ENCODE data around the gene TNNC2. TPM values are rescaled to one million over a fixed set of nuclear protein-coding genes. Genes with fewer than 3 reads are reported as not detected.
"Not testable (repeated sequence)": the region's sequence is repeated elsewhere in the genome, so short reads cannot be mapped to it uniquely, and the experiment has no call there.

The TNNC2 gene
- under 1 TPM in 1 of 4 donors, not detected in 3; 0.46 TPM for total RNA-seq
- polyA plus RNA-seq: 0.77 TPM
- long read RNA-seq, donor 1: 0 reads
- long read RNA-seq, donor 2, partial matches to known transcripts: 1 of 1 reads
- long read RNA-seq, donor 2, other reads (novel, unspliced or antisense): 0 of 1 reads
- long read RNA-seq, donor 3: 0 reads
- long read RNA-seq, donor 4: 0 reads

DNA sequence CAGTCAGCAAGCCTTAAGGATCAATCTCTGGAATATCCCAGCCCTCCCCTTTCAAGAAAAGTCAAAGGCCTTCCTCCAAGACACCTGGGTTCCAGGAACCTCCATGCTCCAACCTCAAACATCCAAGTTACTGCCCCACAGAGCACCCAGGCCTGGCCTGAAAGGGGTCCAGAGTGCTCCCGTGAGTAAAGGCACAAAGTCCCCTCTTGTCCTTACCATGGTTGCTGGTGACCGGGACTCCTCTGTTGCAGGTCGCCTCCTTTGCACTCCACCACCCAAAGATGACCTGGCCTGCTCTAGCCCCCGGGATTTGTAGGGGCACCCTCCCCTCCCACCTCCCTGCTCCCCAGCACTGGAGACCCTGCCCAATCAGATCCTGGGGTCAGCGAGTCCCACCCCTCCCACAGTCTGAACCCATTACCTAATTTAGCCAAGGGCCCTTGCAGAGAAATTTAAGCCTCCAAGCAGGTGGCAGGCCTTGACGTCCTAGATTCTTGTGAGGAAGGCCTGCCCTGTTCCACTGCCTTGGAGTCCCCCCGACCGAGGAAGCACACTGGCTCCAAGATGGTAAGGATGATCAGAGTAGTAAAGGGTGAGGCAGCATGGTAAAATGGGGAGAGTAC, at the start of gene TNNC2:
Gene TNNC2, minus strand, starts transcription at position 283 of the 623 bp plus-strand sequence. Its CDS starts 64 bp downstream, at position 219.
- peak within 1 kb of the TSS; percentile 2 for H3K27ac ChIP-seq (ENCODE audit: low read length)
- no peaks in the 10 kb centered on the region for H3K9me3 ChIP-seq (ENCODE audit: control insufficient read depth, low read length)
- WGBS: 85% methylated on average over 8 of the region's 8 CpGs
- no peak for ATAC-seq
- peaks cover 10% of the 10 kb centered on the region for H3K4me1 ChIP-seq (ENCODE audit: control insufficient read depth, insufficient read depth, low read length)
- intact Hi-C loops (cut with DNase I): loop anchor here in 1 of 4 donors (10.0 kb wide), 1 partner anchor 138 kb away; no protein-coding TSS in a partner anchor
- no peaks in the 10 kb centered on the region for H3K27me3 ChIP-seq (ENCODE audit: control insufficient read depth, insufficient read depth)
- no peak for DNase-seq
- H3K4me3 ChIP-seq (ENCODE audit: low read length): no peak within 1 kb of the TSS

DNA sequence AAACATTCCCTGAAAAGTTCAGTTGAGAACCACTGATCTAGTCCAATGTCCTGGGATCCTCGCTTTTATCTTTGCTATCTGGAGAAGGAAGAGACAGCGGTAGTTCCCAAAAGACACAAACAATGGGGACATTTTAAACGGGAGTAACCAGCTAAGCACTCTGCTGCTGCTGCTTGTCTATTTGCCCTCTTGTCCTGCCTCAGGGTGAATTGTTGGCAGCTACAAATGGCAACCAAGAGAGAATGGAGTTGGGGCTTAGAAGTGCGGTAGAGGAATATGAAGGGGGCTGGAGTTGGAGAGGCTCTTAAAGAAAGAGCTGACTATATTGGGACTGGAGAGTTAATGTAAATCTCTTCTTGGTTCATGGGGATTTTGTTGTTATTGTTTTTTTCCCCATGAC, 47.5 kb upstream of the TNNC2 start:
- intact Hi-C loops (cut with DNase I): no loop called here
- Histone ChIP-seq H3K4me3 (ENCODE audit: low read length) (no peak overlapping the region), H3K27ac (ENCODE audit: low read length) (no peak overlapping the region), H3K9me3 (ENCODE audit: control insufficient read depth, low read length) (no peaks in the 10 kb centered on the region), H3K4me1 (ENCODE audit: control insufficient read depth, insufficient read depth, low read length) (no peaks in the 10 kb centered on the region), H3K27me3 (ENCODE audit: control insufficient read depth, insufficient read depth) (no peaks in the 10 kb centered on the region)
- ATAC-seq (no peak), DNase-seq (no peak)
- 77% methylated on average over 4 of the region's 4 CpGs for WGBS

GRCh38 chr20:45874104-45874481, 47.0 kb upstream of the TNNC2 start:
- intact Hi-C loops (cut with DNase I); ATAC-seq; H3K4me1 ChIP-seq (ENCODE audit: control insufficient read depth, insufficient read depth, low read length); H3K27ac ChIP-seq (ENCODE audit: low read length); H3K9me3 ChIP-seq (ENCODE audit: control insufficient read depth, low read length); H3K4me3 ChIP-seq (ENCODE audit: low read length); H3K27me3 ChIP-seq (ENCODE audit: control insufficient read depth, insufficient read depth): not testable (repeated sequence)
- WGBS: 91% methylated on average over 10 of the region's 10 CpGs
- peak in 1 of 3 donors; percentile 18 for DNase-seq

DNA sequence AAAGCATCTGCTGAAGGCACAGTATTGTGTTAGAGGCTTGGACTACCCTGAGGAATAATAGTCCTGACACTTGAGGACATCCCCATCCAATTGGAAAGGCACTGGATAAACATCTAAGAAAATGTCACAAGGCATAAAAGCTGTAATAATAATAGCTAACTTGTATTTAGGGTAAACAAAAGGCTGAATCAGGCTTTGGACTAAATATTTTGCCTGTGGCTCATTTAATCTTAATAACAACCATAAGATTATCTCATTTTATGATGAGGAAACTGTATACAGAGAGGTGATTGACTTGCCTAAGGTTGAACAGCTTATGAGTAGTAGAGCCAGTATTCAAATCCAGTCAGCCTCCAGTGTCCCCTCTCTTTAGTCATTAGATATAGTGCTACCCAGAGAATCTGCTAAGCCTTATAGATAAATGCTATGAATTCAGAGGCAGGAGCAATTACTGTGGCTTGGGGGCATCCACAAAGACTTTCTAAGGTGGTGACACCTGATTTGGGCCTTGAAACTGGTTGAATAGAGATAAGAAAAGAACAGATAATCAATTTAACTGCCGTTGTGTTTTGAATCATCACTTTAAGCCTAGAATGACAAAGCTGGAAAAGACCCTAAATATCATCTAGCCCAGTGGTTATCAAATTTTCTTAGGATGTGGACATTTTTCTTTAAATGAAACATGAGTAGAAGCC, 46.4 kb upstream of the TNNC2 start:
- H3K4me3 ChIP-seq (ENCODE audit: low read length): no peak overlapping the region
- H3K9me3 ChIP-seq (ENCODE audit: control insufficient read depth, low read length): no peaks in the 10 kb centered on the region
- DNase-seq (no peak), ATAC-seq (no peak)
- 26% methylated on average over 1 of the region's 1 CpG for WGBS
- H3K27me3 ChIP-seq (ENCODE audit: control insufficient read depth, insufficient read depth): no peaks in the 10 kb centered on the region
- intact Hi-C loops (cut with DNase I): no loop called here
- no peak overlapping the region for H3K27ac ChIP-seq (ENCODE audit: low read length)
- no peaks in the 10 kb centered on the region for H3K4me1 ChIP-seq (ENCODE audit: control insufficient read depth, insufficient read depth, low read length)

DNA sequence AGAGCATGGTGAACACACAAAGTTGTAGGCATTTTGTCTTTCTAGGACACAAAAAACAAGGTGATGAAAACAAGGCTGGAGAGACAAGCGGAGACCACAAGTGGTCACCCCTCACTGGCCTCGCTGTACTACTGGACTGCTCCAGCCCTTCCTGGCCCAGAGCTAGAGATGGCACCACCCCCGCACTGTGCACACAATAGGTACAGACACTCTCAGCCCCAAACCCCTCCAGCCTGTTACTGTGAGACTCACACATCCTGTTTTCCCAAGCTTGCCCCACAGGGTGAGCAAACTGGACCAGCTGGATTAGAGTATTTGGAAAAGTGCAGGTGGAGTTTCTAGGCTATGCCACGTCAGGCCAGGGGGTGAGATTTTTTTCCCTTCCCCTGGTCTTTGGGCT, 45.5 kb upstream of the TNNC2 start:
- 89% methylated on average over 4 of the region's 4 CpGs for WGBS
- ATAC-seq: no peak

GRCh38 chr20:45867819-45868176, 40.7 kb upstream of the TNNC2 start:
- no peak overlapping the region for H3K27ac ChIP-seq (ENCODE audit: low read length)
- H3K9me3 ChIP-seq (ENCODE audit: control insufficient read depth, low read length): no peaks in the 10 kb centered on the region
- ATAC-seq (no peak), DNase-seq (no peak)
- no peak overlapping the region for H3K4me3 ChIP-seq (ENCODE audit: low read length)
- no peaks in the 10 kb centered on the region for H3K27me3 ChIP-seq (ENCODE audit: control insufficient read depth, insufficient read depth)
- H3K4me1 ChIP-seq (ENCODE audit: control insufficient read depth, insufficient read depth, low read length): no peaks in the 10 kb centered on the region
- intact Hi-C loops (cut with DNase I): no loop called here

More for the DNA sequence above, 45.5 kb upstream of the TNNC2 start:
- intact Hi-C loops (cut with DNase I): no loop called here
- Histone ChIP-seq H3K27ac (ENCODE audit: low read length) (no peak overlapping the region), H3K27me3 (ENCODE audit: control insufficient read depth, insufficient read depth) (no peaks in the 10 kb centered on the region), H3K4me1 (ENCODE audit: control insufficient read depth, insufficient read depth, low read length) (no peaks in the 10 kb centered on the region), H3K4me3 (ENCODE audit: low read length) (no peak overlapping the region), H3K9me3 (ENCODE audit: control insufficient read depth, low read length) (no peaks in the 10 kb centered on the region)
- no peak for DNase-seq

DNA sequence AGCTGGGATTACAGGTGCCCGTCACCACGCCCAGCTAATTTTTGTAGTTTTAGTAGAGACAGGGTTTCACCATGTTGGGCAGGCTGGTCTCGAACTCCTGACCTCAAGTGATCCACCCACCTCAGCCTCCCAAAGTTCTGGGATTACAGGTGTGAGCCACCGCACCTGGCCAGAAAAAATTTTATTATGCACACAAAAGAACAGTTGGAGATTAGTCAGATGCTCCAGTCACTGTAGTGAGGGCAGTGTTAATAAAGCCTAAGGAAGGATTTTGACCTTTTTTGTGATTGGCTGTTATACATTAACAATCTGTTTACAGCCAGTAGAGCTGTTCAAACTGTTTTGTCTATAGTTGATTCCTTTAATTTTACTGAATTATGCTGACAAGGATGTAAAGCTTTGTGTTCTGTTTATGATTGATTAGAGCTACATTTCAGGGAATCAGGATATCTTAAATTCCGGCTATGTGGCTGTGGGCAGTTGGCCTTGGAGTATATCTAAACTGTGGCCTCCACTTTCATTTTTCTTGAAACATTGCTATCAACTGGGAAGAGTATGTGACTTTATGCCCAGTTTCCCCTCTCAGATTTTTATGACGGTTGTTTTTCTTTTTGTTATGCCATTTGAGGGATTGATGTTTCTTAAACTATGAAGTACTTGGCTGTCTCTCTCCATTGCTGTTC, 40.2 kb upstream of the TNNC2 start:
- intact Hi-C loops (cut with DNase I): no loop called here
- no peak overlapping the region for H3K27ac ChIP-seq (ENCODE audit: low read length)
- H3K4me1 ChIP-seq (ENCODE audit: control insufficient read depth, insufficient read depth, low read length): no peaks in the 10 kb centered on the region

DNA sequence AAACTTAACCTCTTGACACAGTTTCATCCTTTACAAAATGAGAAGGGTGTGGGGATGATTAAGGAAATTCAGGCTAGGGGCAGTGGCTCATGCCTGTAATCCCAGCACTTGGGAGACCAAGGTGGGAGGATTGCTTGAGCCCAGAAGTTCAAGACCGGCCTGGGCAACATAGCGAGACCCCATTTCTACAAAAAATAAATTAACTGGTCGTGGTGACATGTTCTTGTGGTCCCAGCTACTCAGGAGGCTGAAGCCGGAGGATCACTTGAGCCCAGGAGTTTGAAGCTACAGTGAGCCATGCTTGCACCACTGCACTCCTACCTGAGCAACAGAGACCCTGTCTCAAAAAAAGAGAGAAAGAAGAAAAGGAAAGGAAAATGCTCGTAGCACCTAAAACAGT, 39.3 kb upstream of the TNNC2 start:
- DNase-seq: no peak
- Histone ChIP-seq H3K4me3 (ENCODE audit: low read length) (no peak overlapping the region), H3K27me3 (ENCODE audit: control insufficient read depth, insufficient read depth) (no peaks in the 10 kb centered on the region), H3K27ac (ENCODE audit: low read length) (no peak overlapping the region), H3K9me3 (ENCODE audit: control insufficient read depth, low read length) (no peaks in the 10 kb centered on the region), H3K4me1 (ENCODE audit: control insufficient read depth, insufficient read depth, low read length) (no peaks in the 10 kb centered on the region)
- intact Hi-C loops (cut with DNase I): no loop called here
- ATAC-seq: no peak
- WGBS: 92% methylated on average over 5 of the region's 5 CpGs

More for the DNA sequence above, 40.2 kb upstream of the TNNC2 start:
- WGBS: 91% methylated on average over 6 of the region's 6 CpGs
- Histone ChIP-seq H3K9me3 (ENCODE audit: control insufficient read depth, low read length) (no peaks in the 10 kb centered on the region), H3K4me3 (ENCODE audit: low read length) (no peak overlapping the region), H3K27me3 (ENCODE audit: control insufficient read depth, insufficient read depth) (no peaks in the 10 kb centered on the region)
- no peak for ATAC-seq
- DNase-seq: no peak

- 90% methylated on average over 7 of the region's 7 CpGs for WGBS
These were observed 36.7 kb upstream of the TNNC2 start for GRCh38 chr20:45863543-45864470.

GRCh38 chr20:45861221-45862075, 34.3 kb upstream of the TNNC2 start:
- 93% methylated on average over 7 of the region's 7 CpGs for WGBS
- no peak for DNase-seq
- Histone ChIP-seq H3K4me3 (ENCODE audit: low read length) (no peak overlapping the region), H3K27me3 (ENCODE audit: control insufficient read depth, insufficient read depth) (no peaks in the 10 kb centered on the region), H3K4me1 (ENCODE audit: control insufficient read depth, insufficient read depth, low read length) (peaks cover 6% of the 10 kb centered on the region), H3K9me3 (ENCODE audit: control insufficient read depth, low read length) (no peaks in the 10 kb centered on the region), H3K27ac (ENCODE audit: low read length) (no peak overlapping the region)
- intact Hi-C loops (cut with DNase I): no loop called here
- ATAC-seq: no peak

More at GRCh38 chr20:45863543-45864470, 36.7 kb upstream of the TNNC2 start:
- DNase-seq (no peak), ATAC-seq (no peak)
- Histone ChIP-seq H3K9me3 (ENCODE audit: control insufficient read depth, low read length) (no peaks in the 10 kb centered on the region), H3K27me3 (ENCODE audit: control insufficient read depth, insufficient read depth) (no peaks in the 10 kb centered on the region), H3K27ac (ENCODE audit: low read length) (no peak overlapping the region), H3K4me3 (ENCODE audit: low read length) (no peak overlapping the region), H3K4me1 (ENCODE audit: control insufficient read depth, insufficient read depth, low read length) (no peaks in the 10 kb centered on the region)
- intact Hi-C loops (cut with DNase I): no loop called here

Measured in right cardiac atrium (tissue), 5 donors.